SH-SY5Y (cell line): ENCODE measurements around the gene SLC35F3.

Source experiments
- GATA2 ChIP-seq: IDR thresholded peaks from 2 replicates; pipeline ENCODE4 v1.6.1; 2011; ENCODE audit warnings: mild to moderate bottlenecking, low read depth, low read length
- GATA3 ChIP-seq: IDR thresholded peaks from 2 replicates; pipeline ENCODE4 v1.6.1; 2011; ENCODE audit warnings: low read depth, mild to moderate bottlenecking, low read length, moderate library complexity

SLC35F3 gene

GRCh38 chr1:234018816-234019215 lies 114.3 kb downstream of the SLC35F3 start:
- no peak for TF ChIP-seq GATA3
- TF ChIP-seq GATA2, result no peak

- no peak for TF ChIP-seq GATA3
- TF ChIP-seq GATA2, result no peak
Measured at GRCh38 chr1:234019387-234019786, 114.9 kb downstream of the SLC35F3 start.

- TF ChIP-seq GATA2, result no peak
- no peak for TF ChIP-seq GATA3
Measured at GRCh38 chr1:234022302-234022701, 117.8 kb downstream of the SLC35F3 start.

GRCh38 chr1:234039603-234040002 lies 135.1 kb downstream of the SLC35F3 start:
- TF ChIP-seq GATA2 (no peak), GATA3 (no peak)

GRCh38 chr1:234040446-234041317 lies 136.2 kb downstream of the SLC35F3 start:
- TF ChIP-seq GATA2 (no peak), GATA3 (no peak)

- TF ChIP-seq GATA3, result no peak
- no peak for TF ChIP-seq GATA2
Measured at GRCh38 chr1:234044079-234044478, 139.6 kb downstream of the SLC35F3 start.

GRCh38 chr1:234047123-234047522 lies 142.6 kb downstream of the SLC35F3 start:
- TF ChIP-seq GATA2, result no peak
- no peak for TF ChIP-seq GATA3

GRCh38 chr1:234062166-234062565 lies 157.7 kb downstream of the SLC35F3 start:
- TF ChIP-seq GATA3, result no peak
- TF ChIP-seq GATA2, result no peak

GRCh38 chr1:234065794-234066447 lies 161.4 kb downstream of the SLC35F3 start:
- TF ChIP-seq GATA3 (no peak), GATA2 (no peak)

- TF ChIP-seq GATA3, result no peak
- TF ChIP-seq GATA2, result no peak
Measured at GRCh38 chr1:234067581-234068337, 163.3 kb downstream of the SLC35F3 start.

GRCh38 chr1:234069760-234070159 lies 165.3 kb downstream of the SLC35F3 start:
- TF ChIP-seq GATA3 (no peak), GATA2 (no peak)

- no peak for TF ChIP-seq GATA2
- no peak for TF ChIP-seq GATA3
Measured at GRCh38 chr1:234072793-234073192, 168.3 kb downstream of the SLC35F3 start.

GRCh38 chr1:234078143-234078542 lies 173.7 kb downstream of the SLC35F3 start:
- TF ChIP-seq GATA2, result no peak
- no peak for TF ChIP-seq GATA3

- TF ChIP-seq GATA2 (no peak), GATA3 (no peak)
Measured at GRCh38 chr1:234079896-234080295, 175.4 kb downstream of the SLC35F3 start.
